AG10803 (cell line): ENCODE data around the gene RING1.

ENCODE experiments used
- DNase-seq: peaks from one replicate; pipeline ENCODE4 v3.0.0; 2010; ENCODE audit warnings: low read depth
- H3K4me3 ChIP-seq: 2 replicates; pipeline ENCODE4 v1.5.1; 2011; ENCODE audit warnings: mild to moderate bottlenecking, low read length, control low read depth
- TF ChIP-seq, protein P1 (sequence below): conservative IDR thresholded peaks from 2 replicates; pipeline ENCODE4 v1.5.1; 2011; ENCODE audit warnings: mild to moderate bottlenecking, low read length, control low read depth, inconsistent platforms

Gene RING1

DNA sequence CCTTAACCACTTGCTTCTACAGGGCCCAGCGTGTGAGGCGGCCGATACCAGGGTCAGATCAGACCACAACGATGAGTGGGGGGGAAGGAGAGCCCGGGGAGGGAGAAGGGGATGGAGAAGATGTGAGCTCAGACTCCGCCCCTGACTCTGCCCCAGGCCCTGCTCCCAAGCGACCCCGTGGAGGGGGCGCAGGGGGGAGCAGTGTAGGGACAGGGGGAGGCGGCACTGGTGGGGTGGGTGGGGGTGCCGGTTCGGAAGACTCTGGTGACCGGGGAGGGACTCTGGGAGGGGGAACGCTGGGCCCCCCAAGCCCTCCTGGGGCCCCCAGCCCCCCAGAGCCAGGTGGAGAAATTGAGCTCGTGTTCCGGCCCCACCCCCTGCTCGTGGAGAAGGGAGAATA, 2.8 kb downstream of the RING1 start:
- H3K4me3 ChIP-seq: no peak overlapping the region
- no peak for DNase-seq
- TF ChIP-seq, protein P1, sequence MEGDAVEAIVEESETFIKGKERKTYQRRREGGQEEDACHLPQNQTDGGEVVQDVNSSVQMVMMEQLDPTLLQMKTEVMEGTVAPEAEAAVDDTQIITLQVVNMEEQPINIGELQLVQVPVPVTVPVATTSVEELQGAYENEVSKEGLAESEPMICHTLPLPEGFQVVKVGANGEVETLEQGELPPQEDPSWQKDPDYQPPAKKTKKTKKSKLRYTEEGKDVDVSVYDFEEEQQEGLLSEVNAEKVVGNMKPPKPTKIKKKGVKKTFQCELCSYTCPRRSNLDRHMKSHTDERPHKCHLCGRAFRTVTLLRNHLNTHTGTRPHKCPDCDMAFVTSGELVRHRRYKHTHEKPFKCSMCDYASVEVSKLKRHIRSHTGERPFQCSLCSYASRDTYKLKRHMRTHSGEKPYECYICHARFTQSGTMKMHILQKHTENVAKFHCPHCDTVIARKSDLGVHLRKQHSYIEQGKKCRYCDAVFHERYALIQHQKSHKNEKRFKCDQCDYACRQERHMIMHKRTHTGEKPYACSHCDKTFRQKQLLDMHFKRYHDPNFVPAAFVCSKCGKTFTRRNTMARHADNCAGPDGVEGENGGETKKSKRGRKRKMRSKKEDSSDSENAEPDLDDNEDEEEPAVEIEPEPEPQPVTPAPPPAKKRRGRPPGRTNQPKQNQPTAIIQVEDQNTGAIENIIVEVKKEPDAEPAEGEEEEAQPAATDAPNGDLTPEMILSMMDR: no peak

DNA sequence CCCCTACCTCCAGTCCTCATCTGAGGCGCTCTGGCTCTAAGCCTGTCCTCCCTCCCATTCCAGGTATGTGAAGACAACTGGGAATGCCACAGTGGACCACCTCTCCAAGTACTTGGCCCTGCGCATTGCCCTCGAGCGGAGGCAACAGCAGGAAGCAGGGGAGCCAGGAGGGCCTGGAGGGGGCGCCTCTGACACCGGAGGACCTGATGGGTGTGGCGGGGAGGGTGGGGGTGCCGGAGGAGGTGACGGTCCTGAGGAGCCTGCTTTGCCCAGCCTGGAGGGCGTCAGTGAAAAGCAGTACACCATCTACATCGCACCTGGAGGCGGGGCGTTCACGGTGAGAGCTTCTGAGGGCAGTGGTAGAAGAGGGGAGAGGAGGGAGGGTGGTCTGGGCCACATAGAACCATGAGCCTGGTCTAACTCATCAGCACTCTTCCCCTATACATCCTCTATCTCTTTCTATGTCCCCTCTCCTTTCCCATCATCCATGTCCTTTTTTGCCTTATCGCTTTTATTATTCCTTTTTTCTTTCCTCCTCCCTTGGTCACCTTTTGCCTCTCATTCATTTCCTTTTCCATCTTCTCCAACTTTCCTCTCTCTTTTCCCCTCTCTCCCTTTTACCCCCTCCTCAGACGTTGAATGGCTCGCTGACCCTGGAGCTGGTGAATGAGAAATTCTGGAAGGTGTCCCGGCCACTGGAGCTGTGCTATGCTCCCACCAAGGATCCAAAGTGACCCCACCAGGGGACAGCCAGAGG, 3.5 kb downstream of the RING1 start:
- H3K4me3 ChIP-seq: no peak overlapping the region
- DNase-seq: no peak
- TF ChIP-seq, protein P1: no peak

DNA sequence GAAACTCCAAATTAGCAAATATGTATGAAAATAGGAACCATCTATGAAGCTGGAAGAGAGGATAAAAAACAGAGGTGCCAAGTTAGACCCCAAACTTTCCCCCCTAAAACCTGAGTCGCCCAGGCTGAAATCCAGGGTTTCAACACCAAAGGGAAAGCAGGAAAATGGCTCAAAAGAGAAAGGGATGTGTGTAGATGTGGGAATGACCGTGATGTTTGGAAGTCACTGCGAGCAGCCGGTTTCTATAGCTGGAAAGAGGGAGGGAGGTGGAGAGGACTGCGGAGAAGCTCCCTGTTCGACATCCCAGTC, 4.5 kb downstream of the RING1 start:
- peak; percentile 16 for DNase-seq
- TF ChIP-seq, protein P1: no peak
- peak overlapping the region; percentile 68 for H3K4me3 ChIP-seq

DNA sequence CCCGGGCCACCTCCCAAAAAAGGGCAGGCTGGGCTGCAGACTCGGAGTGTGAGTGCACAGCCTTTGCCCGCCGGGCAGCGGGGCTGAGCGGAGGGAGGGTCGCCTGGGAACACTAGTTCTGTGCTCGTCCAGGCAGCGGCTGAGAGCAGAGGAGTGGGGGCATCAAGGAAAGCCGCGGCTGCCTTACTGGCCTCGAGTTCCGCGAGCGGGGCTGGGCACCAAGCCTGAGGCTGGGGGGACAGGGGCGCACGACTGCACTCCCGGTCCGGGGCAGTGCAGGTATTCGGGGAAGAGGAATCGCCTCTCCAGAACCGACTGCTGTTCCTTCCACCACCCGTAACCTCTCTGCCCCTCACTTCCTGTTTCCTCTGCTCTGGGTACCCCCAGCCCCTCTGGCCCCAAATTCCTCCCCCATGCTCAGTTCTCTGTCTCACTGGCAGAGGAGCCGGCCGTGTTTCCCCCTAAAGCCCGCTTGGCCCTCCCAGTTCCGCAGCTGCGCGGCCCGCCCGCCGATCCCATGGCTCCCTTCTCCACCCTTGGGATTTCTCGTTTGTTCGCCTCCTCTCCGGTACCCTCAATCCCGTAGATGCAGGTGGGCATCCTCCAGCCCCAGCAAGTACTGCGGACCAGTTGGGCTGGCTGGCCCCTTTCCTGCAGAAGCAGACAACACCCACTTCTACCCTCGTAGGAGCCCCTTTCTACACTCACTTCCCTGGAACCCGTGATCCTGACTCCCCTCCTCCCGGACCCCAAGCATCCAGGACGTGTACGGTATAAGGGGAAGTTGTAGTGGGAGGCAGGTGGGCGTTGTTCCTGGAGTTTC, 5.1 kb downstream of the RING1 start:
- peak overlapping the region; percentile 68 for H3K4me3 ChIP-seq
- no peak for DNase-seq
- TF ChIP-seq, protein P1: no peak

DNA sequence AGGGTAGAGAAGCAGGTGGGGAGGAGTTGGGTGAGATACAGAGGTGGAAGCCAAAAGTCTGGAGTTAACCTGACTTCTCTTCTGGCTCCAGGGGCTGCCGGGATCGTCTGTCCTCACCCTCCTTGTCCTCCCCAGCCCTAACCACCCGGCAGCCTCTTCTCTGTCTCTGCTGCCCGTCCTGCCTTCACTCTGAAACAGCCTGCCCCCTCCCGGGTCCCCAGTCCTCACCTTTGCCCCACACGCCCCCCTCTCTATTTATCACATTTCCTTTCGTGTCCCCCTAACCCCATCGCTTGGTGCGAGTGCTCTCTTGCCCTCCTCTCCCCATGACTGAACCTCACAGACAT, 5.7 kb downstream of the RING1 start:
- DNase-seq: no peak
- H3K4me3 ChIP-seq: peak overlapping the region; percentile 68
- TF ChIP-seq, protein P1: no peak

DNA sequence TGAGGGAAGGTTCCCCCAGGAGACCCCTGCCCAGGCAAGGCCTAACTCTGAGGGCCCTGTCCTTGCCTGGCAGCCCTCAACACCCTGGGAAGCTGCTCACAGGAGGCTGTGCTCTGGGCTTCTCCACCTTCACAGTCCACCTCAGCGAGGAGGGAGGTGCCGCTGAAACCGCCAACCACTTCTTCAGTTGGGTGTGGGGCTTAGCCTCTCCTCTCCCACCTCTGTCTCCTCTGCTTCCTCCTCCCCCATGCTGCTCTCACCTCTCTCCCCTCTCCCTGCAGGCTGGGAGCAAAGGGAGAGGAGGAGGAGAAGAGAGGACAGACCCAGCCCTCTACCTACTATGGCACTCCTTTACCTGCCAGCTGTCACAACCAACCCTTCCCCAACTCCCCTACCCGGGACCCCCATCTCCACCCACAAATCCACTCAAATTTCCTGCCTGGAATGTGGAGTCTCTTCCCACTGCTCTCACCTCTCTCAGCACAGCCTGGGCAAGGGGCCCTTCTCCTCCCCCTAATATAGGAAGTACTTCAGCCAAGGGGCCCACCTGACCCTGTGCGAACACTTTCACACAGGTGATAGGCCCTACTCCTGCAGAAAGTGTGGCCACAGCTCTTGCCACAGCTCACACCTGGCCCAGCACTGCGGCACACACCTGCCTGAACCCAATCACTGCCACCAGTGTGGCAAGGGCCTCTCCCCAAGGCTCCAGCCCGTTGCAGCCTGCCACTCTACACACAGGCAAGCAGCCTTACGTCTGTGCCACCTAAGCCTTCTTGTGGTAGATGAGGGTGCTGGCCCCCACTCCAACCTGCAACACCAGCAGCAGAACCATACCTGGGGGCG, 7.2 kb downstream of the RING1 start:
- no peak overlapping the region for H3K4me3 ChIP-seq
- DNase-seq: no peak
- TF ChIP-seq, protein P1: no peak
